HG03378 (cell line): ENCODE measurements around the gene YIPF6.
A peak's percentile ranks its signal among the peaks of the same experiment; 100 is the strongest.
"Not testable (repeated sequence)": the region's sequence is repeated elsewhere in the genome, so short reads cannot be mapped to it uniquely, and the experiment has no call there.

Source experiments
- ATAC-seq: cut with Tn5 transposase; IDR thresholded peaks from one replicate; pipeline ENCODE4 v1.9.1; 2021; ENCODE audit warnings: mild to moderate bottlenecking, moderate library complexity; ENCODE audit not compliant: unreplicated experiment

Gene YIPF6

GRCh38 chrX:68498508-68499379 is at the start of gene YIPF6:
Gene YIPF6, plus strand, starts transcription at chrX:68499051. Its CDS starts 16 bp downstream, at chrX:68499067.
- peak; percentile 82 for ATAC-seq

- ATAC-seq = no peak
Measured at GRCh38 chrX:68451720-68452119, 47.1 kb upstream of the YIPF6 start.

- ATAC-seq = no peak
Measured at GRCh38 chrX:68454476-68455150, 44.2 kb upstream of the YIPF6 start.

- ATAC-seq = no peak
Measured at GRCh38 chrX:68455151-68455510, 43.7 kb upstream of the YIPF6 start.

- no peak for ATAC-seq
Measured at GRCh38 chrX:68461093-68461492, 37.8 kb upstream of the YIPF6 start.

- no peak for ATAC-seq
Measured at GRCh38 chrX:68461576-68461975, 37.3 kb upstream of the YIPF6 start.

- ATAC-seq = no peak
Measured at GRCh38 chrX:68462197-68462596, 36.7 kb upstream of the YIPF6 start.

GRCh38 chrX:68462653-68463052 is 36.2 kb upstream of the YIPF6 start:
- ATAC-seq = peak; percentile 58

GRCh38 chrX:68463880-68464279 is 35.0 kb upstream of the YIPF6 start:
- ATAC-seq = no peak

- ATAC-seq = no peak
Measured at GRCh38 chrX:68464796-68465195, 34.1 kb upstream of the YIPF6 start.

GRCh38 chrX:68480969-68481368 is 17.9 kb upstream of the YIPF6 start:
- no peak for ATAC-seq

GRCh38 chrX:68486198-68486597 is 12.7 kb upstream of the YIPF6 start:
- not testable (repeated sequence) for ATAC-seq

- ATAC-seq = no peak
Measured at GRCh38 chrX:68487254-68487653, 11.6 kb upstream of the YIPF6 start.

GRCh38 chrX:68487924-68488323 is 10.9 kb upstream of the YIPF6 start:
- ATAC-seq = no peak

GRCh38 chrX:68488657-68489056 is 10.2 kb upstream of the YIPF6 start:
- ATAC-seq = no peak

- peak; percentile 74 for ATAC-seq
Measured at GRCh38 chrX:68490644-68491043, 8.2 kb upstream of the YIPF6 start.

GRCh38 chrX:68492583-68492982 is 6.3 kb upstream of the YIPF6 start:
- no peak for ATAC-seq

- ATAC-seq = not testable (repeated sequence)
Measured at GRCh38 chrX:68493776-68494175, 5.1 kb upstream of the YIPF6 start.

- no peak for ATAC-seq
Measured at GRCh38 chrX:68498044-68498507, 775 bp upstream of the YIPF6 start.

- no peak for ATAC-seq
Measured at GRCh38 chrX:68499543-68500504, 973 bp downstream of the YIPF6 start.
